ENCODE results near the gene KCNH2. TPM values are rescaled to one million over a fixed set of nuclear protein-coding genes. Genes with fewer than 3 reads are reported as not detected.
A peak's percentile ranks its signal among the peaks of the same experiment; 100 is the strongest.

KCNH2 gene
- total RNA-seq, 6 donors from 2014 or later = 0.59 to 5.7 (median 3.1) TPM

- WGBS, 2 donors = 93 to 100% methylated on average over 1 of the region's 1 CpG
- ATAC-seq (ENCODE audit: low FRiP score in 2 of 2) = no peak
- H3K9me3 ChIP-seq = no peaks in the 10 kb centered on the region
- peaks cover 0 to under 1% (median 0%) of the 10 kb centered on the region in 4 donors for H3K27me3 ChIP-seq
- TF ChIP-seq POLR2AphosphoS5 (IDR thresholded peaks at IDR 0.05) (no peak), CTCF (IDR thresholded peaks at IDR 0.05) (no peak), POLR2A (IDR thresholded peaks at IDR 0.05) (no peak), EP300 (IDR thresholded peaks at IDR 0.05) (no peak)
- no peaks in the 10 kb centered on the region for H3K36me3 ChIP-seq
- no peak overlapping the region for H3K4me3 ChIP-seq
- H3K4me1 ChIP-seq = peaks cover 21 to 37% (median 27%) of the 10 kb centered on the region in 4 donors
- no peak for DNase-seq
- no peak overlapping the region for H3K27ac ChIP-seq
These were observed 12.1 kb downstream of the KCNH2 start for GRCh38 chr7:150966002-150966401.

GRCh38 chr7:150965273-150965830 is 12.8 kb downstream of the KCNH2 start:
- 71 to 81% methylated on average over 14 of the region's 16 CpGs for WGBS, 2 donors
- Histone ChIP-seq H3K4me1 (peaks cover 19 to 37% (median 24%) of the 10 kb centered on the region in 4 donors), H3K27ac (no peak overlapping the region), H3K9me3 (no peaks in the 10 kb centered on the region), H3K27me3 (peaks cover 0 to 6% (median 0%) of the 10 kb centered on the region in 4 donors), H3K4me3 (no peak overlapping the region), H3K36me3 (no peaks in the 10 kb centered on the region)
- DNase-seq = no peak
- TF ChIP-seq POLR2AphosphoS5 (IDR thresholded peaks at IDR 0.05) = no peak
- no peak for TF ChIP-seq EP300 (IDR thresholded peaks at IDR 0.05)
- TF ChIP-seq CTCF (IDR thresholded peaks at IDR 0.05) = no peak
- TF ChIP-seq POLR2A (IDR thresholded peaks at IDR 0.05) = no peak
- ATAC-seq (ENCODE audit: low FRiP score in 2 of 2) = no peak

- H3K4me3 ChIP-seq = no peak overlapping the region
- H3K4me1 ChIP-seq = peaks cover 18 to 37% (median 20%) of the 10 kb centered on the region in 4 donors
- WGBS, 2 donors = 50 to 54% methylated on average over 16 of the region's 16 CpGs
- no peak overlapping the region for H3K27ac ChIP-seq
- H3K36me3 ChIP-seq = no peaks in the 10 kb centered on the region
- TF ChIP-seq CTCF (IDR thresholded peaks at IDR 0.05) (peak in 3 of 6 experiments; percentile 18 to 38 (median 32)), POLR2AphosphoS5 (IDR thresholded peaks at IDR 0.05) (peak in 1 of 2 donors; percentile 61), EP300 (IDR thresholded peaks at IDR 0.05) (no peak), POLR2A (IDR thresholded peaks at IDR 0.05) (no peak)
- H3K27me3 ChIP-seq = peaks cover 0 to 6% (median 0%) of the 10 kb centered on the region in 4 donors
- no peaks in the 10 kb centered on the region for H3K9me3 ChIP-seq
- no peak for ATAC-seq (ENCODE audit: low FRiP score in 2 of 2)
- peak in 1 of 2 donors; percentile 55 for DNase-seq
These were observed 13.5 kb downstream of the KCNH2 start for GRCh38 chr7:150964593-150965111.

- Histone ChIP-seq H3K4me1 (peaks cover 11 to 30% (median 14%) of the 10 kb centered on the region in 4 donors), H3K27ac (no peak overlapping the region), H3K27me3 (peaks cover 0 to 6% (median 0%) of the 10 kb centered on the region in 4 donors), H3K9me3 (no peaks in the 10 kb centered on the region), H3K4me3 (no peak overlapping the region), H3K36me3 (no peaks in the 10 kb centered on the region)
- ATAC-seq (ENCODE audit: low FRiP score in 2 of 2) (no peak), DNase-seq (peak in 1 of 2 donors; percentile 39)
- WGBS, 2 donors = 81 to 84% methylated on average over 10 to 18 of the region's 18 CpGs
- TF ChIP-seq POLR2A (IDR thresholded peaks at IDR 0.05) (no peak), CTCF (IDR thresholded peaks at IDR 0.05) (no peak), POLR2AphosphoS5 (IDR thresholded peaks at IDR 0.05) (no peak), EP300 (IDR thresholded peaks at IDR 0.05) (no peak)
These were observed 14.2 kb downstream of the KCNH2 start for GRCh38 chr7:150963707-150964559.
